Smooth muscle cell of bladder (primary cell): Measurements from ENCODE around the gene SLC25A41. TPM values are rescaled to one million over a fixed set of nuclear protein-coding genes. Genes with fewer than 3 reads are reported as not detected.

Experiments
- total RNA-seq: library from RNA; depleted of rRNA; stranded (reverse); fragments of >200 nt; gene quantifications from 2 replicates; pipeline ENCODE4 v1.2.3, GENCODE V29; 2014

The SLC25A41 gene
- not detected in 2 replicates for total RNA-seq

GRCh38 chr19:6433663-6434062, at the start of gene SLC25A41:
Gene SLC25A41, minus strand, starts transcription at chr19:6433763. Its CDS starts 70 bp downstream, at chr19:6433693.

DNA sequence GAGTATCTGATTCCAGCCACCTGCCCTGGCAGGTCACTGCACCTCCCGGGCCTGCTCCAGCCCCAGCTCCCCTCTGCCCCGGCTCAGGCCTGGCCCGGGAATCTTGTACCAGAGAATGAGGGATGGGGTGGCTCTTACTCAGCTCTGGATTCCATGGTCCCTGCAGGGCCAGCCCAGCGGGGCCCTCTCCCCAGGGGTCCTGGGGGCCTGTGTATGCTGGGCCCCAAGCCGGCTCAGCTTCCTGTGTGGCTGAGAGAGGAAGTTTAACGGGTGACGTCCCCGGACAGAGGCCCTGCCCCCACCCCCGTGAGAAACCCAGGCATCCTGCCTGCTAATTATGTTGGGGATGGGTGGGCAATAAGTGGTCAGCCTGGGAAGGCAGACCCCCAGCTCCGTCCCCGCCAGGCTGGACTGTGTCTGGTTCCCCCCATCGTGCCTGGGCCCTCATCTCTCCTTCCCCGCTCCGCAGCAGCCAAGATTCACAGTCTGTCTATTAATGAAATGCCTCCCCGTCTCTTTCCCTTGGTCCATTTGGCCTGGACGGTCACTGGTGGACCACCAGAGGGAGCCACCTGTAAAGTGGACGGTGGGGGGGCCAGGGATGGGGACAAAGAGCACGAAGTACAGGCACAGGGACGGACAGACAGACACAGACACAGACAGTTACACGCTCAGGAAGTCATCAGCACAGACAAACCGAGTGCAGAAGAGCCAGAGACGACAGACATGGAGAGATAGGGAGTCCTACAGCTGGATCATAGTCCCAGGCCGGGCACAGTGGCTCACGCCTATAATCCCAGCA, 48.2 kb upstream of the SLC25A41 start, which contains the start of gene DENND1C:
DENND1C (minus strand) TSS at position 247 of the 802 bp plus-strand sequence; CDS start at position 155, 92 bp downstream.

GRCh38 chr19:6464070-6464873, 30.7 kb upstream of the SLC25A41 start, which contains the start of gene CRB3:
Gene CRB3, plus strand, starts transcription at chr19:6464271. Its CDS starts 431 bp downstream, at chr19:6464702.

GRCh38 chr19:6459262-6460098, 25.9 kb upstream of the SLC25A41 start, which contains the start of gene SLC25A23:
Gene SLC25A23, minus strand, starts transcription at chr19:6459792. Its CDS starts 164 bp downstream, at chr19:6459628.

DNA sequence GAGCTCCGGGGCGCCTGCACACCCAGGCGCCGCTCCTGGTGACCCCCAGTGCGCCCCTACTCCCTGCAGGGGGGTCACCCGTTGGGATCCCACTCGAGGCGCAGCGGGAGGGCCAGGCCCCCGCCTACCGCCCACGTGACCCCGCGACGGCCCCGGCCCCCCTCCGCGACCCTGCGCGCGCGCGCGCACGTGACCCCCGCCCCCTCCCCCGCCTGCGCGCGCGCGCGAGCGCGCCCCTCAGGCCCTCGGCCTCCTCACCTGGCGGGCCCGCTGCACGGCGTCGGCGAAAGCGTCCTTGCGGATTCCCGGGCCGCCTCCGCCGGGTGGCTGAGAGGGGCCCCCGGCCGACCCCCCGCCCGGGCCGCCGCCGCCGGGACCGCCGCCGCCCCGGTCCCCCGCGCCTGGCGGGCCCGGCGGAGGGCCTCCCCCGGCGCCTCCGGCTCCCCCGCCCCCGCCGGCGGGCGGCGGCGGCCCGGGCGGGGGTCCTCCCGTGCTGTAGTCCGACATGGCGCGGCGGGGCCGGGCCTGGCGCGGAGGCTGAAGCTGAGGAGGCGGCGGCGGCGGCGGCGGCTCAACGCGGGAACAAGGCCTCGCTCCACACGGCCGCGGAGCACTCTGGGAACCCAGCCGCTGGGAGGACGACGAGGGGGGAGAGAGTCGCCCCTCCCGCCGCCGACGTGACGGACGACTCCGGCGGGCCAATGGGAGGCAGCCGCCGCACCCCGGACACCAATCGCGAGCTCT, 9.2 kb downstream of the SLC25A41 start, which contains the start of gene KHSRP:
KHSRP (minus strand) TSS at position 617 of the 744 bp plus-strand sequence; CDS start at position 507, 110 bp downstream.

DNA sequence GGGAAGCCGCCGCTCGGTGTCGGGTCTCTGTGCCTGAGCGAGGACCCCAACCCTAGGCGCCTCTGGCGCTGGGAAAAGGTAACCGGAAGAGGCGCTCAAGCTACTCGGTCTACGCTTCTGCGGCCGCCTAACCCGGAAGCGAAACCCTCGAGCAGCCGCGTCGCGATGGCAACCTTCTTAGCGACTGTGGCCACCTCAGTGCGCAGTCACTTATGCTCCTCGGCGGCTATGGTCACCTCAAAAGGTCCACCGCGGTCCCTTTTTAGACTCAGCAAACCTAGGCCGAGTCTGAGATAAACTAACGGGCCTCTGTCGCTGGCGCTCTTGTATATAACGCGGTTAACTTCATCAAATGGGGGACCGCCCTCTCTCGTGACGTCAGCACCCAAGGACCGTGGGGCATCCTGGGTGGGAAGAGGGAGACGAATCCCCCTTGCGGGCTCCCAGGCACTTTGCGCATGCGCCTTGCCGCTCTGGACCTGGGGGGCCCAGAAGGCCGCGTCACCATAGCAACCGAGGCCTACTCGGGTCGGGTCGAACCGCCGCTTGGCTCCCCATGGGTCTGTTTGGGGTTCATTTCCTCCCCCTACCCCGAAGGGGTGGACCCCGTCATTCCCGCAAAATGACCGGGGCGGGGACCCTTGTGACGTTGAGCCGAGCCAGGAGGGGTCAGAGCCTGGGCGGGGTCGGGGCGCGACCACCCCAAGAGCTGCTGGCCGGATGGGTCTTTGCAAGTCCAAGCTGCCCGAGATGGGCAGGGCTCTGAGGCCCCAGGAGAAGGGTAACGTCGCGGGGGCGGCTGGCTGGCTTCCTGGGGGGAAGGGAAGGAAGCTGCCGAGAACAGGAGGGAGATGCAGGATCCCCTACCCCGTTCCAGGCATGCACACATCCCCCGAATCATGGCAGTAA, 40.2 kb downstream of the SLC25A41 start, which contains the start of gene GTF2F1:
GTF2F1 (minus strand) TSS at position 91 of the 909 bp plus-strand sequence. CDS start 169 bp downstream, outside the sequence.

Other genes with a start within 250 kb of the SLC25A41 start
- gene MLLT1, start 153.8 kb downstream of the SLC25A41 start, total RNA-seq = 4.4 and 8.1 TPM in 2 replicates
- gene ACER1, start 100.2 kb downstream of the SLC25A41 start, total RNA-seq = not detected in 2 replicates
- 47.2 and 49.1 TPM in 2 replicates for gene CLPP, start 72.2 kb downstream of the SLC25A41 start, total RNA-seq
- 28.5 and 30.6 TPM in 2 replicates for gene ALKBH7, start 61.0 kb downstream of the SLC25A41 start, total RNA-seq
- gene PSPN, start 57.8 kb downstream of the SLC25A41 start, total RNA-seq = 0.43 and 0.92 TPM in 2 replicates
- 68.9 and 78.9 TPM in 2 replicates for gene GTF2F1, start 40.6 kb downstream of the SLC25A41 start, total RNA-seq
- gene KHSRP, start 9.0 kb downstream of the SLC25A41 start, total RNA-seq = 63.7 and 81.1 TPM in 2 replicates
- gene SLC25A23, start 26.0 kb upstream of the SLC25A41 start, total RNA-seq = 14.4 and 15.1 TPM in 2 replicates
- not detected in 2 replicates for gene CRB3, start 30.5 kb upstream of the SLC25A41 start, total RNA-seq
- not detected in 2 replicates for gene DENND1C, start 48.0 kb upstream of the SLC25A41 start, total RNA-seq
- gene TUBB4A, start 68.5 kb upstream of the SLC25A41 start, total RNA-seq = not detected in 2 replicates
- gene TNFSF9, start 97.3 kb upstream of the SLC25A41 start, total RNA-seq = 0.28 and 0.37 TPM in 2 replicates
- gene CD70, start 157.4 kb upstream of the SLC25A41 start, total RNA-seq = not detected in 2 replicates
- gene TNFSF14, start 236.4 kb upstream of the SLC25A41 start, total RNA-seq = 0.09 TPM in 1 of 2 replicates, not detected in the other